ENCODE measurements around the gene RNF5. TPM values are rescaled to one million over a fixed set of nuclear protein-coding genes. Genes with fewer than 3 reads are reported as not detected.
A peak's percentile ranks its signal among the peaks of the same experiment; 100 is the strongest.

RNF5 gene
- total and polyA plus RNA-seq, 9 of the 15 experiments (the other 6 are each of a cell fraction or from before 2014, with no cell fraction given), result 62.2 to 245 (median 129) TPM

GRCh38 chr6:32195902-32196681 lies 17.9 kb downstream of the RNF5 start (continued):
- TF ChIP-seq ZBTB1 (CRISPR knock-in tag; IDR thresholded peaks at IDR 0.05; ENCODE audit: borderline replicate concordance, low read depth), result no peak; the same call in 1 of the 2 replicates
- TF ChIP-seq SFPQ (IDR thresholded peaks at IDR 0.05; ENCODE audit: low read depth, low read length), result no peak
- peak; percentile 9; the same call in 1 of the 2 replicates for TF ChIP-seq ZNF384 (IDR thresholded peaks at IDR 0.05; ENCODE audit: low read depth, low read length)
- no peak for TF ChIP-seq ARHGAP35 (IDR thresholded peaks at IDR 0.05; ENCODE audit: partially characterized antibody)
- peak; percentile 97 for TF ChIP-seq POLR2A (conservative IDR thresholded peaks at IDR 0.05)
- TF ChIP-seq XRCC4 (IDR thresholded peaks at IDR 0.05; ENCODE audit: extremely low read depth, insufficient read depth, insufficient read length), result no peak
- TF ChIP-seq, protein P1, sequence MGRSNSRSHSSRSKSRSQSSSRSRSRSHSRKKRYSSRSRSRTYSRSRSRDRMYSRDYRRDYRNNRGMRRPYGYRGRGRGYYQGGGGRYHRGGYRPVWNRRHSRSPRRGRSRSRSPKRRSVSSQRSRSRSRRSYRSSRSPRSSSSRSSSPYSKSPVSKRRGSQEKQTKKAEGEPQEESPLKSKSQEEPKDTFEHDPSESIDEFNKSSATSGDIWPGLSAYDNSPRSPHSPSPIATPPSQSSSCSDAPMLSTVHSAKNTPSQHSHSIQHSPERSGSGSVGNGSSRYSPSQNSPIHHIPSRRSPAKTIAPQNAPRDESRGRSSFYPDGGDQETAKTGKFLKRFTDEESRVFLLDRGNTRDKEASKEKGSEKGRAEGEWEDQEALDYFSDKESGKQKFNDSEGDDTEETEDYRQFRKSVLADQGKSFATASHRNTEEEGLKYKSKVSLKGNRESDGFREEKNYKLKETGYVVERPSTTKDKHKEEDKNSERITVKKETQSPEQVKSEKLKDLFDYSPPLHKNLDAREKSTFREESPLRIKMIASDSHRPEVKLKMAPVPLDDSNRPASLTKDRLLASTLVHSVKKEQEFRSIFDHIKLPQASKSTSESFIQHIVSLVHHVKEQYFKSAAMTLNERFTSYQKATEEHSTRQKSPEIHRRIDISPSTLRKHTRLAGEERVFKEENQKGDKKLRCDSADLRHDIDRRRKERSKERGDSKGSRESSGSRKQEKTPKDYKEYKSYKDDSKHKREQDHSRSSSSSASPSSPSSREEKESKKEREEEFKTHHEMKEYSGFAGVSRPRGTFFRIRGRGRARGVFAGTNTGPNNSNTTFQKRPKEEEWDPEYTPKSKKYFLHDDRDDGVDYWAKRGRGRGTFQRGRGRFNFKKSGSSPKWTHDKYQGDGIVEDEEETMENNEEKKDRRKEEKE (IDR thresholded peaks at IDR 0.05; ENCODE audit: borderline replicate concordance in 1 of 2, control insufficient read depth in 1 of 2, low read depth in 2 of 2, low read length in 1 of 2), result 0 out of 4 replicates have a peak, but pooled peaks of 1 of the 2 experiments have one; percentile 29
- TF ChIP-seq NRF1 (conservative IDR thresholded peaks at IDR 0.05 in 1 of 2, IDR thresholded peaks at IDR 0.05 in 1 of 2), result no peak
- peak; percentile 83 for TF ChIP-seq GABPB1 (CRISPR knock-in tag; IDR thresholded peaks at IDR 0.05)
- TF ChIP-seq CREB1 (IDR thresholded peaks at IDR 0.05), result peak; percentile 99
- peak; percentile 99 for TF ChIP-seq CREB1 (CRISPR knock-in tag; IDR thresholded peaks at IDR 0.05)
- no peak for TF ChIP-seq RAD51 (IDR thresholded peaks at IDR 0.05; ENCODE audit: borderline replicate concordance, low read depth)
- TF ChIP-seq, protein P2, sequence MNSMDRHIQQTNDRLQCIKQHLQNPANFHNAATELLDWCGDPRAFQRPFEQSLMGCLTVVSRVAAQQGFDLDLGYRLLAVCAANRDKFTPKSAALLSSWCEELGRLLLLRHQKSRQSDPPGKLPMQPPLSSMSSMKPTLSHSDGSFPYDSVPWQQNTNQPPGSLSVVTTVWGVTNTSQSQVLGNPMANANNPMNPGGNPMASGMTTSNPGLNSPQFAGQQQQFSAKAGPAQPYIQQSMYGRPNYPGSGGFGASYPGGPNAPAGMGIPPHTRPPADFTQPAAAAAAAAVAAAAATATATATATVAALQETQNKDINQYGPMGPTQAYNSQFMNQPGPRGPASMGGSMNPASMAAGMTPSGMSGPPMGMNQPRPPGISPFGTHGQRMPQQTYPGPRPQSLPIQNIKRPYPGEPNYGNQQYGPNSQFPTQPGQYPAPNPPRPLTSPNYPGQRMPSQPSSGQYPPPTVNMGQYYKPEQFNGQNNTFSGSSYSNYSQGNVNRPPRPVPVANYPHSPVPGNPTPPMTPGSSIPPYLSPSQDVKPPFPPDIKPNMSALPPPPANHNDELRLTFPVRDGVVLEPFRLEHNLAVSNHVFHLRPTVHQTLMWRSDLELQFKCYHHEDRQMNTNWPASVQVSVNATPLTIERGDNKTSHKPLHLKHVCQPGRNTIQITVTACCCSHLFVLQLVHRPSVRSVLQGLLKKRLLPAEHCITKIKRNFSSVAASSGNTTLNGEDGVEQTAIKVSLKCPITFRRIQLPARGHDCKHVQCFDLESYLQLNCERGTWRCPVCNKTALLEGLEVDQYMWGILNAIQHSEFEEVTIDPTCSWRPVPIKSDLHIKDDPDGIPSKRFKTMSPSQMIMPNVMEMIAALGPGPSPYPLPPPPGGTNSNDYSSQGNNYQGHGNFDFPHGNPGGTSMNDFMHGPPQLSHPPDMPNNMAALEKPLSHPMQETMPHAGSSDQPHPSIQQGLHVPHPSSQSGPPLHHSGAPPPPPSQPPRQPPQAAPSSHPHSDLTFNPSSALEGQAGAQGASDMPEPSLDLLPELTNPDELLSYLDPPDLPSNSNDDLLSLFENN (IDR thresholded peaks at IDR 0.05; ENCODE audit: low read depth in 2 of 2, low read length in 2 of 2), result no peak

Measured in K562 (cell line).